Measurements from ENCODE around the gene PLCH2.

The PLCH2 gene

GRCh38 chr1:2480236-2480985 lies 4.3 kb downstream of the PLCH2 start:
- no peak for DNase-seq

GRCh38 chr1:2480986-2481364 lies 4.9 kb downstream of the PLCH2 start:
- no peak for DNase-seq

GRCh38 chr1:2481885-2482284 lies 5.8 kb downstream of the PLCH2 start:
- no peak for DNase-seq

DNA sequence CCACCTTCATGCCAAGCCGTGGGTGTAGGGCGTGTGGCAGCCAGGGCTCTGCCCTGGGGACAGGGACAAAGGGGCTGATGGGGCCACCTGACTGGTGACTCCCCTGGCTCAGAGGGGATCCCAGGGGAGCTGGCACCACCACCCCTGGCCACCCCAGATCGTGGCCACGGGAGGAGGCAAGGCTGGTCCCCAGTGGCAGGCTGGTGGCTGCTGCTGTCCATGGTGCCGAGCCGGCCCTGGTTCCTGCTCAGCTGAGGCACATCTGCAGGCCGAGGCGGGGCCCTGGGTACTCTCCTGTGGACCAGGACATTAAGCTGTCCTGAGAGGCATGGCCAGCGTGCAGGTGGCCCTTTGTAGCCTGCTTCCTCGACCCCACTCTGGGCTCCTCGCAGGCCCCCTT lies 6.5 kb downstream of the PLCH2 start:
- no peak for DNase-seq

DNA sequence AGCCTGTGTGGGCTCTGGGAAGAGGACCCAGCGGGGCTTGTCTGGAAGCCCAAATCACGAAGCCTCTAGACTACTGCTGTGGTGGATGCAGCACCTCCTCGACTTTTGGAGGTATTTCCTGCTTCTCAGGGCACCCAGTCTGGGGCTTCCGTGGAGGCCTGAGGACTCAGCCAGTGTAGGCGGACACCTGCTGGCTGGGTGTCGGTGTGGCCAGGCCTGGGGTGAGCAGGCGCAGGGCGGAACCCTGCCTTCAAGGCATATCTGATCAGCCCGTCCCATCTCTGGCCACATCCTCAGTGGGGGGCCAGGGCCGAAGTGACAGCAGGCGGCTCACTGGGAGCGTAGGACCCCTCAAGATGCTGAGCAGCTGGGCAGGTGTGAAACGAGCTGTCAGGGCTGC lies 6.9 kb downstream of the PLCH2 start:
- no peak for DNase-seq

- DNase-seq, result no peak
These were observed 7.9 kb downstream of the PLCH2 start for GRCh38 chr1:2483970-2484369.

DNA sequence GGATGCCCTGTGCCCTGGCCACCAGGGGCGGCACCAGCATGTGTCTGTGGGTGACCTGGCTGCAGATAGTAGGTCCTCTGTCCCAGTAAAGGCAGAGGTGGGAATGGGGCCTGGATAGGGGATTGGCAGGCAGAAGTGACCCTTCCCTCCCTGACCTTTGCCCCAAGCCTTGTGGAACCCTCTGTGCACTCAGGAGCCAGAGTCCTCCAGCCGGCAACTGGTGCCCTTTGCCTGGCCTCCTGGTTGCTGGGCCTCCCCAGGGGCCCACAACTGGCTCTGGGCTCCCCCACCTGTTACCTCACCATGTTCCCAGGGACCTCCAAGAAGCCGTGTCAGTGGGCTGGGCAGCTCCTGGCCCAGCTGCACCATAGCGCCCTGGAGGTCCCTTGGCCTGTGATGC lies 10.0 kb downstream of the PLCH2 start:
- no peak for DNase-seq

DNA sequence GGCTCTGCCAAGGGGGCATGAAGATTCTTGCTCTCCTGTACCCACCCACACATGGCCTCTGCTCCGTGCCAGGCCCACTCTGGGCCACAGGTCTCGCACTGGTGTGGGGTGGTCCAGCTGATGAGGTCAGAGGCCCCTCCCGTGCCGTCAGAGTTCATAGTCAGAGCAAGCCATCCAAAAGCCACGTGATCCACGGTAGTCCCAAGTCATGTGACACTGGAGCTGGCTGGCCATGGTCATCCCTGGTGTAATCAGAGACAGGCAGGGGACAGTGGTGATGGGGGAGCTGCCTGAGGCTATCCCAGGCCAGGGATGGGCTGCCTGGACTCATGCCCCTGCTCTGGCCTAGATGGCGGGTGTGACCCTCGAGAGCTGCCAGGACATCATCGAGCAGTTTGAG lies 10.5 kb downstream of the PLCH2 start:
- no peak for DNase-seq

DNA sequence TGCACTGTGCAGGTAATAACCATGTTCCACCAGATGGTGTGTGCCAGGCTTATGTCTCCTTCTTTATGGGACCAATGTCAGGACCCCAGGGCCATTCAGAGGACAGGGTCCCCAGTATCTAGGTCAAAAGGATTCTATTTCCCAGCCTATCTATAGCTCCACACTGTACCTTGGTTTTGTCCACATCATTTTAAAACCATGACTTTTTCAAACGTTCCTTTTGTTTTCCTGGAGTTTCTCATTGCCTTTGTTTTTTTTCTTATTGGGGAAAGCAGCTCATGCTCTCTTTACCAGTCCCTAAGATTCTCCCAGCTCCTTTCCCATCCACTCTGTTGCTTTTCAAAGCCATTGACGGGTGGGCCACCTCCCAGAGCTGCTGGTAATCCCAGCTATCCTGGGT lies 12.6 kb downstream of the PLCH2 start:
- no peak for DNase-seq

- no peak for DNase-seq
These were observed 13.5 kb downstream of the PLCH2 start for GRCh38 chr1:2489615-2490014.

- DNase-seq, result no peak
These were observed 16.0 kb downstream of the PLCH2 start for GRCh38 chr1:2492091-2492490.

GRCh38 chr1:2493218-2493617 lies 17.1 kb downstream of the PLCH2 start:
- no peak for DNase-seq

- peak; percentile 66 for DNase-seq
These were observed 17.7 kb downstream of the PLCH2 start for GRCh38 chr1:2493691-2494322.

GRCh38 chr1:2494323-2494693 lies 18.2 kb downstream of the PLCH2 start:
- DNase-seq, result no peak

DNA sequence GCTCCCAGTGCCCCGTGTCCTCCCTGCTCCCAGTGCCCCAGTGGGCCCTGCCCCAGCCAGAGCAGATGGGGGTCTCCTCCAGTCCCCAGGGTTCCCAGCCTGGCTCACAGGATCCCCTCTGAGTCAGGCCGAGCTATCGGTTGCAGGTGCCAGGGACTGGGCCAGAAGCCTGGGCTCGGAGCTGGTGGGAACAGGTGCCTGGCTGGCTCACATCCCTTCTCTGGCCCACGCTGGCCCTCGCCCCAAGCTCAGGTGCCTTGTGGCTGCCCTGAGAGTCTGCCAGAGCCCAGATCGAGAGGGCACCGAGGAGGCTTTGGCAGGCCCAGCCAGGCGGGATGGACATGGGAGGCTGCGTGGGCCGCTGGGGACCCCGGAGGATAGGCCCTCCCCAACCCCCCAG lies 18.9 kb downstream of the PLCH2 start:
- no peak for DNase-seq

GRCh38 chr1:2495546-2495945 lies 19.5 kb downstream of the PLCH2 start:
- no peak for DNase-seq

- no peak for DNase-seq
These were observed 20.1 kb downstream of the PLCH2 start for GRCh38 chr1:2496087-2496622.

- no peak for DNase-seq
These were observed 20.7 kb downstream of the PLCH2 start for GRCh38 chr1:2496746-2497145.

- DNase-seq, result no peak
These were observed 21.8 kb downstream of the PLCH2 start for GRCh38 chr1:2497891-2498290.

GRCh38 chr1:2498648-2499047 lies 22.6 kb downstream of the PLCH2 start:
- DNase-seq, result no peak

DNA sequence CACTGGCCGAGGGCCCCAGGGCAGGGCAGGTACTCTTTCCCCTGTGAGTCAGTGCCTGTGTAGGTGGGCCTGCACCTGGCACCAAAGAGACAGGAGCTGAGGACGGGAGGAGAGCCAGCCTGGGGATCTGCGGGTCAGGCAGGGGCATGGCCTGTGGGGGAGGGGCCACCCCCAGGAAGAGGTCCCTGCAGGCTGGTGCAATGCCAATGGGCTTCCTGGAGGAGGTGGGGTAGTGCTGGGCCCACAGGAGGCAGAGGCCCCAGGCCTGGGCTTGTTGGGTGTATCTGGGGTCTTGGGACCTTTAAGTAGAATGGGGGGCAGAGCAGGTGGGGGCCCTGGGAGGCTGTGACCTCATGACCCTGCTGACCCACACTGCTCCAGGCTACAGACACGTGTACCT lies 23.2 kb downstream of the PLCH2 start:
- no peak for DNase-seq

- DNase-seq, result no peak
These were observed 24.0 kb downstream of the PLCH2 start for GRCh38 chr1:2499986-2500596.

- DNase-seq, result peak; percentile 69
These were observed 25.1 kb downstream of the PLCH2 start for GRCh38 chr1:2501041-2501819.

DNA sequence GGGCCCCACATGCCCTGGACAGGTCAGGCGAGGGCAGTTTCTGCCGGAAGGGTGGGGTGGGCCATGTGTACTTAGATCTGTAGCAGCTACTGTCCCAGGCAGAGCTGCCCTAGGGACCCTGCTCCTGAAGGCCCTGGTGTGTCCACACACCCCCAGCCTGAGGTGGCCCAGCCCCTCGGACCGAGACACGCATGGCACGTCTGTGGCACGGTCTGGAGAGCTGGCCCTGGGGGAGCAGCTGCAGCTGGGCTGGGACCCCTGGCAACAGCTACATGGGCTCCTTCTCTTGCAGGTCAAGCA lies 25.7 kb downstream of the PLCH2 start:
- DNase-seq, result no peak
